ENCODE data around the gene AGPAT1.

The AGPAT1 gene

DNA sequence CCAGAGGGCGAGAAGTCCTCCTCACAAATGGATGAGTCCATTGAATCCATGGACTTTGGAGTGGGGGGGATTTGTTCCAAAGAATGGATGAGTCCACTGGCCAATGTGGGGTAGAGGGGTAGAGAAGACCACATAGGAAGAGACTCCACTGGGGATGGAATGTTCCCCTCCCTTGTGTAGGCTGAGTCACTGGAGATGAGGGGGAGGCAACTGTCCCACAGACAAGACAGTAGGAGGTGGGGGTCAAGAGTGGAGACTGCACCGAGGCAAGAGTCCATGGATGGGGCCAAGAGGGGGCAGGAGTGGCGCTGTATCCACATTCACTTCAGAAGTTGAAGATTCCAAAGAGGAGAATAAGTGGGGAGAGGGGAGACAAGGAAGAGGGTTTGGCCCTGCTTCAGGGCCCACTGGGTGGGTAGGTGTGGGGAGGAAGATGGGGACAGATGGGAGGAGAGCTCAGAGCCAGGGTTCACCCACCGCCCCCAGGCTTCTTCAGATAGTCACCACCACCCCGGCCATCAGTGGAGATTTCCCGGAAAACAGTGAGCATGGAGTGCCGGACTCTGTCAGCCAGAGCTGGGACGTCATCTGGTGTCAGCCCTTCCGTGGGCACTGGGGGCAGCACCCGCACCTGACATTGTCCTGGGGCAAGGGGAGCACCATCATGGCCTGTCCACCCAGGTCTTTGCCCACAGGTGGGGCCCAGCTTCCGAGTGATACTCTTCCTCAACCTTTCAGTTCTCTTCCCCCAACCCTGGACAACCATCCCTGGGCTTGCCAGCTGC lies 6.9 kb downstream of the AGPAT1 start:
- DNase-seq (ENCODE audit: low spot score) = no peak

DNA sequence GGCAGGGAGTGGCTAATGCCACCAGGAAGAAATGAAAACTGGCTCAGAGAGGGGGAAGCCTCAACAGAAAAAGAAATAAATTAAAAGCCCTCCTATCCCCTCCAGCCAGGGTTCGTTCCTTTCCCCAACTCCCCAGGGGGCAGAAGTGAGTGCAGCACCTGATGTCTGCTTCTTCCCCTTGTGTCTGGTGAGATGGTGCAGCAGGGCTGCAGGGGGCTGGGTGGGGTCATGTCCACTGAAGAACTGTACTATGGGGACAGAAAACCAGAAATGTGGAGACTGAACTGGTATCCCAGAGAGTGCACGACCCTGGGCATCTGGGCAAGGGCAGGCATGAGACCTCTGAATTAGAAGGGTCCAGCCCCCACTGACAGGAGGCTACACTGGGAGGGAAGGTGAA lies 7.5 kb downstream of the AGPAT1 start:
- DNase-seq (ENCODE audit: low spot score) = no peak

DNA sequence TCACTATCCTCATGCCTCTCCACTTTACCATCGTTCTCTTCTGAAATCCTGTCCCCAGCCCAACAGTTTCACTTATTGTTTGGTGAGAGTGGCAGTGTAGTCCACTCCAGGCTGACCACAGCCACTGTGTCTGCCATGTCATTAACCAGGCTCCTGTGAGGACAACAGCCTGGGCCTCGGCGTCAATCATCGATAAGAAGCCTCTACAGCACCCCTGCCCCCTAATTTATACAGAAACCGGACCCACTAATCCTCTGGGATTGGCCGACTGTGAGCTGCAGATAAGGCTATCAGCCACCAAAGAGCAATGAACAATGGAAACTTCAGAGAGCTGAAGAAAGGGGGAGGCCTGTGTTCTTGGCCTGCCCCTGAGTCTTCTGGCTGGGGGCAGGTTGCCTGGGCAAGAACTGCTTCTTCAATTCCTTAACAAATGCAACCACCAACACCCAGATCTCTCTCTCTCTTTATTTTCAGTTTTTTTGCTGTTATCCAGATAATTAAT lies 8.1 kb downstream of the AGPAT1 start:
- no peak for DNase-seq (ENCODE audit: low spot score)

DNA sequence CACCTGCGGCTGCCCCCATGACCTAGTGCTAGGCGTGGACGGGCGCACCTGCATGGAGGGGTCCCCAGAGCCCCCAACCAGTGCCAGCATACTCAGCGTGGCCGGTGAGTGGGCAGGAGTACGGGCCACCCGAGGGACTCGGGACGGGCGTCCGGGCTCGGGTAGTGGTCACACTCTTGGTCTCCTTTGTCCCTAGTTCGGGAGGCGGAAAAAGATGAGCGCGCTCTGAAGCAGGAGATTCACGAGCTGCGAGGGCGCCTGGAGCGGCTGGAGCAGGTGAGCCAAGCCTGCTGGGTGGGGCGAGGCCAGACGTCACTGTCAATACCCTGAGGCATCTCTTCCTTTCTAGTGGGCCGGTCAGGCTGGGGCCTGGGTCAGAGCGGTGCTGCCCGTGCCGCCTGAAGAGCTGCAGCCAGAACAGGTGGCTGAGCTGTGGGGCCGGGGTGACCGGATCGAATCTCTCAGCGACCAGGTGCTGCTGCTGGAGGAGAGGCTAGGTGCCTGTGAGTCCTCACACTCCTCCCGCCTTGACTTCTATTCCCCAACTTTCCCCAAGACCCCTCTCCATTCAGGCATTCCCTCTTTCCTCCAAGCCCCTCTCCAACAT lies 8.6 kb downstream of the AGPAT1 start:
- DNase-seq (ENCODE audit: low spot score) = no peak

DNA sequence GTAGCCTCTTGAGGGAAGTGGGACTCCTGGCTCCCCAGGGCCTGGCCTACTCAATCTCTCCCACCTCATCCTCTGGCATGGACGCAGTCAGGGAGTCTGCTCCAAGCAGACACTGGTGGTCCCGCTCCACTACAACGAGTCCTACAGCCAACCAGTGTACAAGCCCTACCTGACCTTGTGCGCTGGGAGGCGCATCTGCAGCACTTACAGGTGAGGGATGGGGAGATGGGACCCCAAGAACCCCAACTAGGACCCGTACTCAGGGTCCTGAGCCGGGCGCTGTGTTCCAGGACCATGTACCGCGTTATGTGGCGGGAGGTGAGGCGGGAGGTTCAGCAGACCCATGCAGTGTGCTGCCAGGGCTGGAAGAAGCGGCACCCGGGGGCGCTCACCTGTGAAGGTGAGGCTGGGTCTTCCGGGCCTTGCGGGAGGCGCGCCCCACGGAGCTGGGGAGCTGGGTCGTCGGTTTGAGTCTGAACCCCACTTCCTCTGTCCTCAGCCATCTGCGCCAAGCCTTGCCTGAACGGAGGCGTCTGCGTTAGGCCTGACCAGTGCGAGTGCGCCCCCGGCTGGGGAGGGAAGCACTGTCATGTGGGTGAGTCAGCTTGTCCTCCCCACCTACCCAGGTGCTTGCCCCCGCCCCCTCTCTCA lies 9.3 kb downstream of the AGPAT1 start:
- DNase-seq (ENCODE audit: low spot score) = no peak

DNA sequence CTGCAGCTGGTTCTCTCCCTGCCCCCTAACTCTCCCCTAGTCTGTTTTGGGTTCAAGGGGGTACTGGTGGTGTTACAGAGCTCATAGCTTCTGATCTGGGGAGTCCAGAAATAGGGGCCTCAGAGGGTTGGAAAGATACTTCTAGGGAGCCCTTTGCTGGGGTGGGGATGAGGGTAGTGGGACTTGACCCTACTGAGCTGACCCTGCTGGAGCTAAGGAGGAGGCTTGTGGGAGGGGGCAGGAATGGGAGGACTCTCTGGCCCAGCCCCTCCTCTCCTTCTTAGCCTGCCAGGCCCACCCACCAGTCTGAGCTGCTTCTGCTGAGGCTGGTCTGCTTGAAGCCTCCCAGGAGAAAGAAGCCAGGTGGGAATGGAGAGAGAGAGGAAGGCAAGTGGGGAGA lies 11.6 kb downstream of the AGPAT1 start, which contains the start of gene EGFL8:
EGFL8 (plus strand) TSS at position 301 of the 400 bp plus-strand sequence. CDS start 1,571 bp downstream, outside the sequence.
- no peak for DNase-seq (ENCODE audit: low spot score)

DNA sequence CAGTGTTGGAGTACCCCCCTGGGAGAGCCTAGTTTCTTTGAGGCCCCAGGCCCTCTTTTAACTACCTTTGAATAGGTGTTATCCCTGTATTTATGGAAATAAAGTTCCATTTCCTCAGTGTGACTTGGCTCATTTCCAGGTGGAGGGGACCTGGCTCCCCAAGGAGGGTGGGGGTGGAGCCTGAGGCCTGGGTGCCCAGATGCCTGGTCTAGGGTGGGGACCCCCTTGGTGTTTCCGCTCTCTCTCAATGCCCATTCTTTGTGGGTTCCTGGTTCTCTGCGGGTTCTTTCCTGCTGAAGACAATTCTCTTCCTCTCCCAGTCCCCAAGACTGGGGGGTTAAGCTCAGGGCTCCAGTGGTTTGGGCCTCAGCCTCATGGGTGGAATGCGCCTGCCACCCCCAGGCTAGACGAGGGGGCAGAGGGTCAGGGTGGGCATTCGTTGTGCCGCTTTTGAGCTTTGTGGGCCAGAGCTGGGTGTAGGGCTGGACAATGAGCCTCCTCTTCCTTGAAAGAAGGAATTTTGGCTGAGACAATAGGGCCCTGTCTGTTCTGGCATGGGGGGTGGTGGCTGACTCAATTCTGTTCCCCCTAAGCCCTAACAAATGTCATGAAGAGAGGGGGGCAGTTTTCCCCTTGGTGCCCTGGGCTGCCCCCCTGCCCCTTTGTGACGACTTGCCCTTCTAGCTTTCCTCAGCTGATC lies 12.2 kb downstream of the AGPAT1 start:
- peak; percentile 58 for DNase-seq (ENCODE audit: low spot score)

DNA sequence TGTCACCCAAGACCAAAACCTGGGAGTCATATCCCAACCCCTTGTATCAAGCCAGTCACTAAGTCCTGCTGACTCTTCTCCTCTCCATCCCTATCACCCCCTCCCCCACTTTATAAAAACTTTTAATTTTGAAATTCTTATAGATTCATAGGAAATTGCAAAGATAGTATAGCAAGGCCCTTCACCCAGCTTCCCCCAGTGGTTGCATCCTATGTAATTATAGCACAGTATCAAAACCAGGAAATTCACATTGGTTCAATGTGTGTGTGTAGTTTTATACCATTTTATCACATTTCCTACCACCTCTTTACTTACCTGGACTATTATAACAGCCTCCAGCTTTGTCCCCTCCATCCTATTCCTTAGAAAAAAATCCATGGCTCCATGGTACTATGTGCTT lies 17.8 kb downstream of the AGPAT1 start:
- DNase-seq (ENCODE audit: low spot score) = no peak

DNA sequence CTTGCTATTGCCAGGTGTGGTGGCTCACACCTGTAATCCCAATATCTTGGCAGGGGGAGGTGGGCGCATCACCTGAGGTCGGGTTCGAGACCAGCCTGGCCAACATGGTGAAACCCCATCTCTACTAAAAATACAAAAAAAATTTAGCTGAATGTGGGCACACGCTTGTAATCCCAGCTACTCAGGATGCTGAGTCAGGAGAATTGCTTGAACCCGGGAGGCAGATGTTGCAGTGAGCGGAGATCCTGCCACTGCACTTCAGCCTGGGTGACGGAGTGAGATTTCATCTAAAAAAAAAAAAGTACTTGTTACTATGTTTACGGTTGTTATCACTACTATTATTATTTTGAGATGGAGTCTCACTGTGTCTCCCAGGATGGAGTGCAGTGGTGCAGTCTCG lies 19.0 kb downstream of the AGPAT1 start:
- no peak for DNase-seq (ENCODE audit: low spot score)

DNA sequence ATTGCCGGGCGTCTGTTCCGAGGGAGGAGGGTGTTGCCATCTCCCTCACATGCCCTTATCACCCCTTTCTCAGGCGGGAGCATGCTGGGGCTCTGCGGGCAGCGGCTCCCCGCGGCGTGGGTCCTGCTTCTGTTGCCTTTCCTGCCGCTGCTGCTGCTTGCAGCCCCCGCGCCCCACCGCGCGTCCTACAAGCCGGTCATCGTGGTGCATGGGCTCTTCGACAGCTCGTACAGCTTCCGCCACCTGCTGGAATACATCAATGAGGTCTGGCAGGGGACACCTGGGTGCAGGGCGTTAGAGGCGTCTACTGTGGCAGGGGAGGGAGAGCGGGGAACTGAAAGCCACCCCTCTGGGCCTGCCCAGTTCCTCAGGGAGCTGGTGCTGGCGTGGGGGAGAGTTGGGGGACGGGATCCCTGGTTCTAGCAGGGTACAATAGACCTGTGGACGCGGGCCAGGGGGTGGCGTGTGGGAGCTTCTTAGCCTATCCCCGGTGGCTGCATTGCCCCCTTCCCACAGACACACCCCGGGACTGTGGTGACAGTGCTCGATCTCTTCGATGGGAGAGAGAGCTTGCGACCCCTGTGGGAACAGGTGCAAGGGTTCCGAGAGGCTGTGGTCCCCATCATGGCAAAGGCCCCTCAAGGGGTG lies 21.2 kb downstream of the AGPAT1 start:
- peak; percentile 70 for DNase-seq (ENCODE audit: low spot score)

DNA sequence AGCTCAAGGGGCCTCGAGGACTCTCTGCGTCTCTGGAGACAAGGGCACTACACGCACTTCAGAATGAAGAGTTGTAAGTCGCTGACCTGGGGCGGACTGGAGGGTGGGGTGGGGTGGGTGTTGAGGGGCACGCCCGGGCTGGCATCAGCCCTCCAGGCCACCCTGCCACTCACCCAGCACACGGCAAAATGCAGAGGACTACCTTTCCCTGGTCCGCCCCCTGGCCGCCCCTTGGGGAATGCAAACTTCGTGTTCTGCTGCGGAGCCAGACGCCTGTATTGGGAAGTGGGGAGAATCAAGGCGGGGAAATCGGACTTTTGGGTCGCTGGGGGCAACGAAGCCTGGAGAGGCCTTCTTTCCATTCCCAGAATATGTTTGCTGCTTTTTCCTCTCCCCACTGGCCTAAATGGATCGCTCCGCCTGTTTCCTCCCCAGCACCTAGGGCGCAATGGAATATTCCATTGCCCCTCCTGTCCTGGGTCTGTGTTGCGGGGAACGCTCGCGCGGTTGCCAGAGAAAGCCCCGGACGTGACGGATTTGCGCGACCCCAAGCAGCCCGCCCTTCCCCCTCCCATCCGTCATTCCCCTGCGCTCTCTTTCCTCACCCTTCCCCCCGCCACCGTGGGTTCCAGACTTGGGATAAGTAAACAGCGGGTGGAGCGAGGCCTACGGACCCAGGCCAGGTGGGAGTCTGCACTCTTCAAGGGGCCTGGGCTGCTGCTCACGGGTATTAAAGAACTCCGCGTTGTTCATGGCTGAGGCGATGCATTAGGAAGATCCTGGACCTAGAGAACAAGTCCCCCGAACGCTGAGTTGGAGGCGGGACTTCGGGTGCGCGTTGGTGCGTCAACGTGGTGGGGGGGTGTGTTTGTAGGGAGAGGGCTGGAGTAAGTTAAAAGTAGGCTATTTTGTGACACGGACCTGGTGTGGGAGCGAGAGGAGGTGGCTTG lies 22.0 kb downstream of the AGPAT1 start, which contains the start of gene PPT2:
PPT2 (plus strand) TSS at position 578 of the 950 bp plus-strand sequence. CDS start 454 bp downstream, outside the sequence.
- DNase-seq (ENCODE audit: low spot score) = peak; percentile 95

DNA sequence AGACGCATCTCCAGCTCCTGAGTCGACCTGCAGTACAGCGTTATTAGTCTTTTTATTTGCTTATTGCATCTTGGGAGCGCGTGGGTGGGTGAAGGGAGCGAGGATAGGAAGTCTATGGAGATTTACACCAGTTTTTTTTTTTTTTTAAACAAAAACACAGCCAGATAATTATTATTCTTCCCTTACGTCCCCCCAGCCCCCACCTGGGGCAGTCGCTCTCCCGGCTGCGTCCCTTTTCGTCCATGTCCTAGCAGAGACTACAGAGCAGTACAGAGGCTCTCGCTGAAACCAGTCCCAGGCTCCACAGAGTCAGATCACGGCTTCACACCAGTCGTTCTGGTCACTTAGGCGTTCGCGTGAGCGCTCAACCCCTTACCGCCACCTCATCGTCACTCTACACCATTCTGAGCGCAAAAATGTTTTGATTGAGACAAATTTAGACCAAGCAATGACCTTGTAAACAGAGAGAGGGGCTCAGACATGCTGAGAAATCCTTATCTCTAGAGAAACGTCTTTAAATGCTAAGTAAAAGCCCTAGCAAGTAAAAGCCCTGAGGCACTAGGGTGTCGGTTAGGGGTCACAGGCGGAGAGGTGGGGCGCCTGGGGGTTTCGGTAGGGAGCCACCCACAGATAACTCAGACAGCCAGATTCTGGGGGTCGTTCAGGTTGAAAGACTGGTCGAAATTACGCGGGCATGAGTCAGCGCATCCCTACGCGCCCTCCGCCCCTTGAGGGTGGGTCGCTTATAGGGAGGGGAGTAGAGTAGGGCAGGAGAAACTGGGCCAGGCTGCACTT lies 22.9 kb downstream of the AGPAT1 start:
- DNase-seq (ENCODE audit: low spot score) = no peak

DNA sequence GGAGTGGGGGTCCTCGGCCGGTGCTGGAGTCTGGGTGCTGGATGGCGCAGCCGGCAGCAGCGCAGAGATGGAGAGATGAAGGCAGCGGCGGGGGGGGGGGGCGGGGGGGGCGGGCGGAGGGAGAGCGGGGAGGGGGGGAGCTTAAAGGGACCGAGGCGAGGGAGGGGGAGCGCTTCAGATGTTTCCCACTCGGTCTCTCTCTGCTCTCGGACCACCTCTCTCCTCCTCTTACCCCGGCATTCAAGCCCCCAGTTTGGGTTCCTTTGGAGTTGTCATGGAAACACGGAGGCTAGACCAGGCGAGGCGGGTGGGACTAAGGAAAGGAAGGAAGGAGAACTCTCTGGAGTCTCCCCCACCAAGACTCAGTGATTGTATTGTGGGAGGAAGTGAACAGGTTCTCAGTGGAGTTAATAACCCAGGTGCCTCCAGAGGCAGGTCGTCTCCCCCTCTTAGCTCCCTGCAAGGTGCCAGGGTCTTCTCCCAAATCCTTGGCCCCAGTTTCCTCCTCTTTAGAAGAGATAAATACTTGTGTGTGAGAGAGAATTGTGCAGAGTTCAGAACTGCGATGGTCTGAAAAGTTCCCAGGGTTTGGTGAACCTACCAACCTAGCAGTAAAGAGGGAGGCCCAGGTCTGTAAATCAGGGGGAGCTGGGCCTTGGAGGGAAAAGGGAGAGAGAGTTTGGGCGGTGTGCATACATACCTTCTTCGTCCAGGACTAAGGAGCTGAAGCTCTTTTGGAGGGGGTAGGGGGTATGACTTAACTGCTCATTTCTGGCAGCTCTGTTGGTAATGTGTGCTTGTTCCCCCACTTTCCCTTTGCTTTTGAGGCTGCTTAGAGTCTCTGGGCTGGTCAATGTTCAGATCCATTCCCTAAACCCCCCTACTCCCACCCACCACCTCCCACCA lies 23.8 kb downstream of the AGPAT1 start, which contains the start of gene PRRT1:
PRRT1 (minus strand) TSS at position 77 of the 906 bp plus-strand sequence. CDS start 112 bp downstream, outside the sequence.
- DNase-seq (ENCODE audit: low spot score) = peak; percentile 52

DNA sequence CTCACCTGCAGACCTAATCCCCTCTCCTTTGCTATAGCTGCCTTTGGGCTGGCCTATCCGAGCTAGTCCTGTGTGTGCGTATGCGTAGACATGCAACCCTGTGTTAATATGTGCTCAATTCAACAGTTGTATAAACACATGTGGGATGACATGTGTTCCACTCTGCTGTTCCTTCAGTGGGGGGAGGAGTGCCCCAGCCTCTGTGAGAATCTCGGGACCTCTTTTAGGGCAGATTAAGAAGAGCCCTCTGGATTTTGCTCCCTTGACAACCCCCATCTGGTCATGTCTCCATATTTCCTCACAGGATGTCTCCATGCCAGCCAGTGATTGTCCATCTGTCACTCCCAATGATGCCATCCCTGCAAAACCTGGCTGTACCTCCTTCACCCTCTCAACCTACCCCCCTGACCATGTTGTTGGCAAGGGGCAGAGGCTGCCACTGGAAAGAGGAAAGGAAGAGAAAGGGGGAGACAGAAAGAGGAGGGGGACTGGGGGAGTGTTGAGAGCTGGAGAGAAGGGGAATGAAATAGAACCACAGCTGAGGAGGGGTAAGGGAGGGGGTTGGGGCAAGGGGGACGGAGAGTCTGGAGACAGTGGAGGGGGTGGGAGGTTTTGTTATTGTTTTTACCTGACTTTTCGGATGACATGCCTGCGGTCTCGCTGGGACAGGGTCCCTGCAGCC lies 24.6 kb downstream of the AGPAT1 start:
- DNase-seq (ENCODE audit: low spot score) = no peak

DNA sequence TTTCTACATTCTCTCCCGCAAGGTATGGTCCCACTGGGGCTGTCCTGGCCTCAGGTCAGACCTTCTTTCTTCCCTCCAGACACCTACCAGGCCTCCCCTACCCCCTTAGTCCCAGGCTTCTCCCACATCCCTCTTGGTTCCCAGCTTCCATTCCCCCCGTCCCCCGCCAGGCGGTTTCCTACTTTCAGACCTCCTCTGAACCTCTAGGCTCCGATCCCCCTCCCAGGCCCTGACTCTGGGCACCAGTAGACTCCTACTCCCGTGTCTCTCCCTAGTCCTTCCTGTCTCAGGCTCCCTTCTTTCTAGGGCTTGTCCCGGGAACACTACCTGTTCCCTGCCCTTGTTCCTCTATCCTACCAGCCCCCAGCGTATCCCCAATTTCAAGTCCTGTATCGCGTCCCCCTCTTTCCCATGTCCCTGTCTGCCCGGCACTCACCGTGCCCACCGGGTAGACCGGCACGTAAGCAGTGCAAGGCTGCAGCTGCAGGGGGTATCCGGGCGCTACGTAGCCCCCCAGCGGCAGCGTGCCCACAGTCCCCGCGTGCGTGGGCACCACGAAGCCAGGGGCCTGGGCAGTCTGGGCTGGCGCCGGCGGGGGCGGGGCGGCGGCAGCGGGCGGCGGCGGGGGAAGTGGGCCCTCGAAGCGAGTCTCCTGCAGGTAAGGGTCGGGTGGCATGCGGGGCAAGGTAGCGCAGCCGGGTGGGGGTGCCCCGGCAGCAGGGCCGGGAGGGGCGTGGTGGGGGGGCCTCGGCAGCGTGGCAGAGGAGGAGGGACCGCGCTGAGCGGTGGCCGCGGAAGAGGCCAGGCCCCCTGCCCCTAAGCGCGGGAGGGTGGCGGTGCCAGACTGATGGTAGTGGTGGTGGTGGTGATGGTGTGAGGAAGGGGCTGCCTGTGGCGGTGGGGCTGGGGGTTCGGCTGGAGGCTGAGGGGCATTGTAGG lies 25.7 kb downstream of the AGPAT1 start:
- no peak for DNase-seq (ENCODE audit: low spot score)

DNA sequence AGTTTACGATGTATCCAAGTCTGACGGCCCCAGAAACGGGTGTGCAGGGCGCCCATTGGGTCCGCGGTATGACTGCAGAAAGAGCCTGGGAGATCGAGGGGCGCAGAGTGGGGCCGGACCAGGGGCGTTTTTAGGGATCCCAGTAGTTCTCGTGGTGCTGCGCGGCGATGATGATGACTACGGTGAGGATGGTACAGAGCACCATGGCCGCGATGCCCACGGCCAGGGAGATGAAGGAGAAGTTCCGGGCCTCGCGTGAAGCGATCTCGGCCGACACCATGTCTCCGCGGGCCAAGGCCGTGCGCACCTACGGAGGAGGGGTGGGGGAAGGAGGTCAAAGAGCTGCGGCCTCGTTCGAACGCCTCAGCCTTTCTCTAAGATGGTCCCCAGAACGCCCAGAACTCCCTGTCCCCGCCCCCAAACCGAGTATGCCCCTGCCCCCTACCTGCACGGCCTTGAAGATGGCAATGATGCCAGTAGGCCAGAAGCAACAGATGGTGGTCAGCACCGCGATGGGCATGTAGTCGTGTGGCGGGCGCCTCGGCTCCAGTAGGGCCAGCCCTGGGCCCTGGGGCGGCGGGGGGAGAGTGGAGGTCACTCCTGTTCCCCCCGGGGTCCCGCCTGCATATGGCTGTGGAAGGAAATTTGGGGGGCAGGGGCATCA lies 26.7 kb downstream of the AGPAT1 start:
- DNase-seq (ENCODE audit: low spot score) = no peak
